GM23338 (cell line): ENCODE measurements around the gene EPHB6. TPM values are rescaled to one million over a fixed set of nuclear protein-coding genes. Genes with fewer than 3 reads are reported as not detected.

Experiments used
- ATAC-seq: fragments of 200-7000 bp; cut with Tn5 transposase; 3 replicates; pipeline ENCODE4 v1.9.1; 2020
- DNase-seq: peaks from one replicate; pipeline ENCODE4 v3.0.0-alpha.2; 2015; ENCODE audit warnings: low spot score
- H2AFZ ChIP-seq: fragments of 200-600 bp; sonication (generic); 2 replicates; pipeline ENCODE4 v1.8.0; 2016; ENCODE audit warnings: antibody characterized with exemption, mild to moderate bottlenecking, moderate library complexity
- H3F3A ChIP-seq: fragments of 200-600 bp; sonication (generic); replicated peaks from 2 replicates; pipeline ENCODE4 v1.8.0; 2017; ENCODE audit warnings: antibody characterized with exemption, mixed run types, low read depth
- H3K27ac ChIP-seq: fragments of 200-600 bp; sonication (generic); 2 replicates; pipeline ENCODE4 v1.6.1; 2016; ENCODE audit warnings: low read depth
- H3K27me3 ChIP-seq: fragments of 200-600 bp; sonication (generic); 2 replicates; pipeline ENCODE4 v1.8.0; 2016; ENCODE audit warnings: mild to moderate bottlenecking, mixed run types, moderate library complexity; ENCODE audit not compliant: insufficient read depth
- H3K36me3 ChIP-seq: fragments of 200-600 bp; sonication (generic); 2 replicates; pipeline ENCODE4 v1.8.0; 2016; ENCODE audit warnings: mild to moderate bottlenecking; ENCODE audit not compliant: insufficient read depth
- H3K4me1 ChIP-seq: fragments of 200-600 bp; sonication (generic); 2 replicates; pipeline ENCODE4 v1.8.0; 2016; ENCODE audit warnings: mild to moderate bottlenecking, moderate library complexity; ENCODE audit not compliant: insufficient read depth
- H3K4me2 ChIP-seq: fragments of 200-600 bp; sonication (generic); 2 replicates; pipeline ENCODE4 v1.7.1; 2017; ENCODE audit warnings: mixed run types
- H3K4me3 ChIP-seq: fragments of 200-600 bp; sonication (generic); 2 replicates; pipeline ENCODE4 v1.6.1; 2016; ENCODE audit warnings: mixed run types
- H3K79me2 ChIP-seq: fragments of 200-600 bp; sonication (generic); replicated peaks from 2 replicates; pipeline ENCODE4 v1.8.0; 2017; ENCODE audit warnings: mild to moderate bottlenecking; ENCODE audit not compliant: insufficient read depth
- H3K9me2 ChIP-seq: fragments of 200-600 bp; sonication (generic); 2 replicates; pipeline ENCODE4 v1.8.0; 2017; ENCODE audit not compliant: insufficient read depth
- H4K20me1 ChIP-seq: fragments of 200-600 bp; sonication (generic); replicated peaks from 2 replicates; pipeline ENCODE4 v1.8.0; 2017; ENCODE audit warnings: mild to moderate bottlenecking; ENCODE audit not compliant: insufficient read depth
- H3K27ac Mint-ChIP-seq: 2 replicates; pipeline ENCODE4 v1.8.0; 2020; ENCODE audit warnings: inconsistent platforms, mild to moderate bottlenecking, moderate library complexity, mixed read lengths
- H3K27me3 Mint-ChIP-seq: 3 replicates; pipeline ENCODE4 v1.8.0; 2022; ENCODE audit warnings: low read depth, mild to moderate bottlenecking, moderate library complexity, mixed read lengths, inconsistent platforms; ENCODE audit not compliant: insufficient read depth, poor library complexity
- H3K36me3 Mint-ChIP-seq: 3 replicates; pipeline ENCODE4 v1.8.0; 2021; ENCODE audit warnings: low read depth, mild to moderate bottlenecking, inconsistent platforms, moderate library complexity, mixed read lengths
- H3K4me1 Mint-ChIP-seq: 3 replicates; pipeline ENCODE4 v1.8.0; 2020; ENCODE audit warnings: mild to moderate bottlenecking, inconsistent platforms, mixed read lengths
- H3K4me3 Mint-ChIP-seq: 3 replicates; pipeline ENCODE4 v1.8.0; 2021; ENCODE audit warnings: moderate library complexity, mild to moderate bottlenecking, inconsistent platforms, mixed read lengths
- H3K9me3 Mint-ChIP-seq: 3 replicates; pipeline ENCODE4 v1.8.0; 2020; ENCODE audit warnings: moderate library complexity, mild to moderate bottlenecking, inconsistent platforms, mixed read lengths
- CREB1 ChIP-seq: fragments of 250-450 bp; sonication (Bioruptor Pico); IDR thresholded peaks from 2 replicates; pipeline ENCODE4 v1.5.0; 2020; ENCODE audit warnings: low read depth, mild to moderate bottlenecking, moderate library complexity
- EZH2 ChIP-seq: fragments of 200-600 bp; sonication (generic); IDR thresholded peaks from one replicate; pipeline ENCODE4 v1.8.0; 2017; ENCODE audit warnings: antibody characterized with exemption, mild to moderate bottlenecking, low read depth; ENCODE audit not compliant: unreplicated experiment
- EZH2phosphoT487 ChIP-seq: fragments of 200-600 bp; sonication (generic); IDR thresholded peaks from one replicate; pipeline ENCODE4 v1.8.1; 2018; ENCODE audit warnings: antibody characterized with exemption; ENCODE audit not compliant: unreplicated experiment
- JUNB ChIP-seq: IDR thresholded peaks from one replicate; pipeline ENCODE4 v1.6.1; 2016; ENCODE audit warnings: antibody characterized with exemption; ENCODE audit not compliant: unreplicated experiment
- REST ChIP-seq: IDR thresholded peaks from one replicate; pipeline ENCODE4 v1.6.1; 2018; ENCODE audit warnings: antibody characterized with exemption; ENCODE audit not compliant: unreplicated experiment
- STAT1 ChIP-seq: IDR thresholded peaks from one replicate; pipeline ENCODE4 v1.6.1; 2016; ENCODE audit warnings: antibody characterized with exemption; ENCODE audit not compliant: unreplicated experiment
- ZNF114 ChIP-seq: fragments of 250-450 bp; sonication (Bioruptor Pico); IDR thresholded peaks from 2 replicates; pipeline ENCODE4 v1.5.0; 2020; ENCODE audit warnings: mild to moderate bottlenecking, moderate library complexity
- ZNF331 ChIP-seq: fragments of 250-450 bp; sonication (Bioruptor Pico); IDR thresholded peaks from 2 replicates; pipeline ENCODE4 v1.5.0; 2020; ENCODE audit warnings: low read depth, mild to moderate bottlenecking, moderate library complexity
- ZNF462 ChIP-seq: fragments of 250-450 bp; sonication (Bioruptor Pico); IDR thresholded peaks from 2 replicates; pipeline ENCODE4 v1.5.0; 2020; ENCODE audit warnings: mild to moderate bottlenecking, moderate library complexity
- polyA plus RNA-seq: library from polyadenylated mRNA; unstranded; fragments of >200 nt; fragmentation: Nextera tagmentation; extraction: Ambion mirVana; gene quantifications from 2 replicates; pipeline ENCODE4 v1.2.1, GENCODE V29; 2016
- total RNA-seq: library from RNA; depleted of rRNA; stranded (reverse); fragments of >200 nt; shearing (Covaris generic); gene quantifications from 2 replicates; pipeline ENCODE4 v1.2.3, GENCODE V29; 2014
- TF ChIP-seq, protein P1 (sequence below), 2 experiments: fragments of 200-600 bp in 1 of 2; sonication (generic) in 1 of 2; conservative IDR thresholded peaks; 2 replicates each; pipeline versions ENCODE4 v1.5.1 to v1.6.1; 2016 to 2017; ENCODE audit warnings: antibody characterized with exemption in 2 of 2, low read depth in 2 of 2, mild to moderate bottlenecking in 2 of 2, moderate library complexity in 1 of 2

EPHB6 gene
- total and polyA plus RNA-seq, 2 experiments from 2014 or later, result 20.8 to 27.5 TPM

DNA sequence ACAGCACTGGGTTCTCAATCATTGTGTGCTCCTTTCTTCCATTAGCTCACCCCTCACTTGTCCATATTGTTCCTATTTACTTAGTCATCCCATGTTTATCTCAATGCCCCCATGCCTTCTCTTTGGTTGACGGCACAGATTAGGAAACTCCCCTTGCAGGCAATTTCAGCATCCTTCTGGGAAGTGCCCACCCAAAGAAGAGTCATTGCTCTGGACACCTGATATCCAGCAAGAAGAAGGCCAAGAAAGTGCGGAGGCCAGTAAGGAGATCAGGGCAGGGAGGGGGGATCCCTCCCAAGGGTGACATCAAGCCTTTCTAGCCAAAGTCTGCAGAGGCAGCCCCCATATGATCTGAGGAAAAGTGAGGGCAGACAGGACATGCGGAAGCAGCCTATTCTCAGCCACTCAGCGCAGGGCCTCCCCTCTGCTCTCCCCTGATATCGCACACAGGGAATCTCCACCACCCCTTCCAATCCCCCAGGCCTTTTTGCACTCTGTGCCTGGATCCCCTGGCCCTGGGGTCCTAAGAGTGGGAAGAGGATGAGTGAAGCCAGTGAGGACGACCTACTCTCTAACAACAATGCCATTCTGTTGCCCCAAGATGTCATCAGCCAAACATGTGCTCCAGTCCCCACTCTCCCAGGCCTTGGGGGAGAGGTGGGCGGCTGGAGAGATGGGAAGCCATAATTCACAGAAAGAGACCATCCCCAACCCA is 28.9 kb downstream of the EPHB6 start:
- no peaks in the 10 kb centered on the region for H3K36me3 ChIP-seq
- no peak overlapping the region for H3K27ac Mint-ChIP-seq
- no peaks in the 10 kb centered on the region for H3F3A ChIP-seq
- no peaks in the 10 kb centered on the region for H3K36me3 Mint-ChIP-seq
- H3K4me1 ChIP-seq, result peaks cover 3% of the 10 kb centered on the region; the same call in 1 of the 2 replicates
- DNase-seq (no peak), ATAC-seq (no peak)
- no peak overlapping the region for H3K4me2 ChIP-seq
- H3K4me1 Mint-ChIP-seq, result peaks cover 7% of the 10 kb centered on the region
- H3K27me3 Mint-ChIP-seq, result no peaks in the 10 kb centered on the region
- H3K4me3 Mint-ChIP-seq, result no peak overlapping the region
- H4K20me1 ChIP-seq, result no peaks in the 10 kb centered on the region
- no peak overlapping the region for H3K4me3 ChIP-seq
- no peak overlapping the region for H3K27ac ChIP-seq
- no peaks in the 10 kb centered on the region for H3K79me2 ChIP-seq
- H3K9me2 ChIP-seq, result no peaks in the 10 kb centered on the region
- no peak overlapping the region for H2AFZ ChIP-seq
- no peaks in the 10 kb centered on the region for H3K9me3 Mint-ChIP-seq
- TF ChIP-seq EZH2 (no peak), EZH2phosphoT487 (no peak), JUNB (no peak), STAT1 (no peak), CREB1 (CRISPR knock-in tag) (no peak)
- TF ChIP-seq, protein P1, sequence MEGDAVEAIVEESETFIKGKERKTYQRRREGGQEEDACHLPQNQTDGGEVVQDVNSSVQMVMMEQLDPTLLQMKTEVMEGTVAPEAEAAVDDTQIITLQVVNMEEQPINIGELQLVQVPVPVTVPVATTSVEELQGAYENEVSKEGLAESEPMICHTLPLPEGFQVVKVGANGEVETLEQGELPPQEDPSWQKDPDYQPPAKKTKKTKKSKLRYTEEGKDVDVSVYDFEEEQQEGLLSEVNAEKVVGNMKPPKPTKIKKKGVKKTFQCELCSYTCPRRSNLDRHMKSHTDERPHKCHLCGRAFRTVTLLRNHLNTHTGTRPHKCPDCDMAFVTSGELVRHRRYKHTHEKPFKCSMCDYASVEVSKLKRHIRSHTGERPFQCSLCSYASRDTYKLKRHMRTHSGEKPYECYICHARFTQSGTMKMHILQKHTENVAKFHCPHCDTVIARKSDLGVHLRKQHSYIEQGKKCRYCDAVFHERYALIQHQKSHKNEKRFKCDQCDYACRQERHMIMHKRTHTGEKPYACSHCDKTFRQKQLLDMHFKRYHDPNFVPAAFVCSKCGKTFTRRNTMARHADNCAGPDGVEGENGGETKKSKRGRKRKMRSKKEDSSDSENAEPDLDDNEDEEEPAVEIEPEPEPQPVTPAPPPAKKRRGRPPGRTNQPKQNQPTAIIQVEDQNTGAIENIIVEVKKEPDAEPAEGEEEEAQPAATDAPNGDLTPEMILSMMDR (conservative IDR thresholded peaks at IDR 0.05; ENCODE audit: low read depth in 2 of 2), result no peak
- H3K27me3 ChIP-seq, result no peaks in the 10 kb centered on the region

- Histone ChIP-seq H3K36me3 (no peaks in the 10 kb centered on the region), H3K4me3 (no peak overlapping the region), H3K27me3 (no peaks in the 10 kb centered on the region), H2AFZ (no peak overlapping the region), H3K4me2 (no peak overlapping the region), H3K79me2 (no peaks in the 10 kb centered on the region), H3K27ac (no peak overlapping the region), H3K4me1 (peaks cover 3% of the 10 kb centered on the region; the same call in 1 of the 2 replicates), H3K9me2 (no peaks in the 10 kb centered on the region), H3F3A (no peaks in the 10 kb centered on the region), H4K20me1 (no peaks in the 10 kb centered on the region)
- no peak for ATAC-seq
- Mint-ChIP-seq H3K36me3 (no peaks in the 10 kb centered on the region), H3K27me3 (no peaks in the 10 kb centered on the region), H3K27ac (no peak overlapping the region), H3K4me1 (peaks cover 9% of the 10 kb centered on the region), H3K4me3 (no peak overlapping the region), H3K9me3 (no peaks in the 10 kb centered on the region)
- no peak for DNase-seq
- TF ChIP-seq EZH2, result no peak
- TF ChIP-seq ZNF462, result no peak
- no peak for TF ChIP-seq ZNF114 (CRISPR knock-in tag)
- TF ChIP-seq REST, result no peak
- no peak for TF ChIP-seq ZNF331 (CRISPR knock-in tag)
- no peak for TF ChIP-seq EZH2phosphoT487
- TF ChIP-seq STAT1, result no peak
Observed at GRCh38 chr7:142884286-142884640, 29.4 kb downstream of the EPHB6 start.
